DOHH2 (cell line): ENCODE measurements around the gene PACSIN1.

Source experiments
- EZH2phosphoT487 ChIP-seq: fragments of 200-600 bp; sonication (generic); IDR thresholded peaks from 2 replicates; pipeline ENCODE4 v1.6.1; 2017; ENCODE audit warnings: borderline replicate concordance, mild to moderate bottlenecking, antibody characterized with exemption, low read length, moderate library complexity, mixed read lengths
- TF ChIP-seq, protein P1 (sequence below): fragments of 200-600 bp; sonication (generic); IDR thresholded peaks from one replicate; pipeline ENCODE4 v1.5.1; 2014; ENCODE audit warnings: antibody characterized with exemption, mild to moderate bottlenecking, low read depth, low read length; ENCODE audit not compliant: poor library complexity, severe bottlenecking

- TF ChIP-seq, protein P1, sequence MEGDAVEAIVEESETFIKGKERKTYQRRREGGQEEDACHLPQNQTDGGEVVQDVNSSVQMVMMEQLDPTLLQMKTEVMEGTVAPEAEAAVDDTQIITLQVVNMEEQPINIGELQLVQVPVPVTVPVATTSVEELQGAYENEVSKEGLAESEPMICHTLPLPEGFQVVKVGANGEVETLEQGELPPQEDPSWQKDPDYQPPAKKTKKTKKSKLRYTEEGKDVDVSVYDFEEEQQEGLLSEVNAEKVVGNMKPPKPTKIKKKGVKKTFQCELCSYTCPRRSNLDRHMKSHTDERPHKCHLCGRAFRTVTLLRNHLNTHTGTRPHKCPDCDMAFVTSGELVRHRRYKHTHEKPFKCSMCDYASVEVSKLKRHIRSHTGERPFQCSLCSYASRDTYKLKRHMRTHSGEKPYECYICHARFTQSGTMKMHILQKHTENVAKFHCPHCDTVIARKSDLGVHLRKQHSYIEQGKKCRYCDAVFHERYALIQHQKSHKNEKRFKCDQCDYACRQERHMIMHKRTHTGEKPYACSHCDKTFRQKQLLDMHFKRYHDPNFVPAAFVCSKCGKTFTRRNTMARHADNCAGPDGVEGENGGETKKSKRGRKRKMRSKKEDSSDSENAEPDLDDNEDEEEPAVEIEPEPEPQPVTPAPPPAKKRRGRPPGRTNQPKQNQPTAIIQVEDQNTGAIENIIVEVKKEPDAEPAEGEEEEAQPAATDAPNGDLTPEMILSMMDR: no peak
- no peak for TF ChIP-seq EZH2phosphoT487
Measured at GRCh38 chr6:34570066-34570833, 104.4 kb downstream of the PACSIN1 start.
